Measurements from ENCODE around the gene COMMD1.

DNA sequence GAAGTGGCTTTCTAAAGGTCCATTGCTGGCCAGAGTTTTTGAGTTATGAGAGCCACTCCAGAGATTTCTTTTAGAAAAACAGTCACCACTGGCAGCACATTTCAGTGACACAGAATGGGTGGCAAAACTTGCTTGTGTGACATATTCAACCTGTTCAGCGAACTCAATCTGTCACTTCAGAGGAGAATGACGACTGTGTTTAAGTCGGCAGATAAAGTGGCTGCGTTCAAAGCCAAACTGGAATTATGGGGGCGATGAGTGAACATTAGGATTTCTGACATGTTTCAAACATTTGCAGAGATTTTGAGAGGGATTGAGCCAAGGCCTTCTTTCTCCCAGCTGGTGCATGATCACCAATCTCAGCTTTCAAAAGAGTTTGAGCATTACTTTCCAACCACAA, 150.9 kb downstream of the COMMD1 start:
- TF ChIP-seq POLR2A (IDR thresholded peaks at IDR 0.05; ENCODE audit: low read length), result no peak
- TF ChIP-seq GATA1 (IDR thresholded peaks at IDR 0.05; ENCODE audit: low read depth, low read length), result no peak
